K562 (cell line): ENCODE data around the gene CENPU. TPM values are rescaled to one million over a fixed set of nuclear protein-coding genes. Genes with fewer than 3 reads are reported as not detected.
A peak's percentile ranks its signal among the peaks of the same experiment; 100 is the strongest.

Experiments
- BDP1 ChIP-seq: IDR thresholded peaks from 3 replicates; pipeline ENCODE4 v1.6.1; 2011; ENCODE audit not compliant: insufficient read length, insufficient read depth
- BRF1 ChIP-seq: IDR thresholded peaks from 3 replicates; pipeline ENCODE4 v1.6.1; 2011; ENCODE audit warnings: borderline replicate concordance, mild to moderate bottlenecking; ENCODE audit not compliant: insufficient read length; ENCODE audit errors: extremely low read depth
- EGR1 ChIP-seq: fragments of 450-650 bp; conservative IDR thresholded peaks from 2 replicates; pipeline ENCODE4 v1.6.1; 2017; ENCODE audit warnings: mild to moderate bottlenecking
- ESRRA ChIP-seq: fragments of 450-650 bp; IDR thresholded peaks from 2 replicates; pipeline ENCODE4 v1.6.1; 2014; ENCODE audit warnings: low read depth, mild to moderate bottlenecking, moderate library complexity, borderline replicate concordance
- ETV1 ChIP-seq: fragments of 450-650 bp; conservative IDR thresholded peaks from 2 replicates; pipeline ENCODE4 v1.6.1; 2016; ENCODE audit warnings: missing genetic modification characterization, control low read depth, low read depth, missing compliant biosample characterization
- FOXJ3 ChIP-seq: sonication (generic); formaldehyde crosslinking; IDR thresholded peaks from 2 replicates; pipeline ENCODE4 v1.4.0; 2020; ENCODE audit warnings: mild to moderate bottlenecking, missing genetic modification reagents
- GATAD2A ChIP-seq: fragments of 450-650 bp; IDR thresholded peaks from 2 replicates; pipeline ENCODE4 v1.6.1; 2017
- HNRNPK ChIP-seq: fragments of 200-400 bp; formaldehyde crosslinking; IDR thresholded peaks from one replicate; pipeline ENCODE4 v1.6.1; 2018; ENCODE audit warnings: mild to moderate bottlenecking, low read depth, low read length; ENCODE audit not compliant: poor library complexity, severe bottlenecking
- KDM2B ChIP-seq: fragments of 250-450 bp; sonication (Bioruptor Pico); IDR thresholded peaks from 2 replicates; pipeline ENCODE4 v1.8.0; 2021; ENCODE audit warnings: mild to moderate bottlenecking, moderate library complexity
- KDM4B ChIP-seq, 2 experiments: fragments of 450-650 bp in 1 of 2; sonication (generic) in 1 of 2; IDR thresholded peaks; 2 replicates each; pipeline ENCODE4 v1.6.1; 2016 to 2017; ENCODE audit warnings: borderline replicate concordance in 2 of 2, antibody characterized with exemption in 1 of 2, low read depth in 1 of 2, mild to moderate bottlenecking in 1 of 2
- LARP7 ChIP-seq: fragments of 450-650 bp; IDR thresholded peaks from 2 replicates; pipeline ENCODE4 v1.6.1; 2016
- NR4A1 ChIP-seq, 2 experiments: fragments of 250-450 bp in 1 of 2; fragments of 450-650 bp in 1 of 2; sonication (Bioruptor Pico) in 1 of 2; IDR thresholded peaks; 2 replicates each; pipeline versions ENCODE4 v1.4.0 to v1.6.1; 2016 to 2020; ENCODE audit warnings: mild to moderate bottlenecking in 2 of 2, missing compliant biosample characterization in 1 of 2, missing genetic modification characterization in 1 of 2, moderate library complexity in 1 of 2
- NRF1 ChIP-seq, 2 experiments: fragments of 450-650 bp; IDR thresholded peaks in 1 of 2; conservative IDR thresholded peaks in 1 of 2; 2 replicates each; pipeline ENCODE4 v1.6.1; 2014; ENCODE audit warnings: mild to moderate bottlenecking in 2 of 2
- PHF21A ChIP-seq: fragments of 450-650 bp; IDR thresholded peaks from 2 replicates; pipeline ENCODE4 v1.6.1; 2017; ENCODE audit warnings: low read depth, borderline replicate concordance
- RHOXF2B ChIP-seq: fragments of 250-450 bp; sonication (Bioruptor Pico); conservative IDR thresholded peaks from 2 replicates; pipeline ENCODE4 v1.5.1; 2021
- SMC3 ChIP-seq: conservative IDR thresholded peaks from 2 replicates; pipeline ENCODE4 v1.6.1; 2011; ENCODE audit warnings: low read depth, low read length, improper control_type of control experiment; ENCODE audit not compliant: insufficient read depth
- SOX6 ChIP-seq: fragments of 450-650 bp; IDR thresholded peaks from 2 replicates; pipeline ENCODE4 v1.6.1; 2014; ENCODE audit warnings: mild to moderate bottlenecking
- WHSC1 ChIP-seq: IDR thresholded peaks from one replicate; pipeline ENCODE4 v1.6.1; 2012; ENCODE audit warnings: low read length, control low read depth, inconsistent platforms
- ZNF140 ChIP-seq: fragments of 250-450 bp; sonication (Bioruptor Pico); IDR thresholded peaks from 2 replicates; pipeline ENCODE4 v1.8.0; 2021; ENCODE audit warnings: moderate library complexity, mild to moderate bottlenecking, inconsistent platforms
- ZNF224 ChIP-seq: sonication (generic); formaldehyde crosslinking; IDR thresholded peaks from 2 replicates; pipeline ENCODE4 v1.8.0; 2022; ENCODE audit warnings: mild to moderate bottlenecking, missing genetic modification reagents
- ZNF436 ChIP-seq: fragments of 250-450, 450-650 bp; sonication (Bioruptor Pico); formaldehyde crosslinking; IDR thresholded peaks from 2 replicates; pipeline ENCODE4 v1.7.0; 2020; ENCODE audit warnings: mild to moderate bottlenecking
- ZNF444 ChIP-seq: fragments of 250-450 bp; sonication (Bioruptor Pico); IDR thresholded peaks from 2 replicates; pipeline ENCODE4 v1.4.0; 2020; ENCODE audit warnings: mild to moderate bottlenecking, moderate library complexity
- ZNF695 ChIP-seq: fragments of 450-650 bp; formaldehyde crosslinking; IDR thresholded peaks from 2 replicates; pipeline ENCODE4 v1.4.0; 2020; ENCODE audit warnings: mild to moderate bottlenecking, moderate library complexity
- ZNF696 ChIP-seq: fragments of 250-450 bp; sonication (Bioruptor Pico); conservative IDR thresholded peaks from 2 replicates; pipeline ENCODE4 v1.4.0; 2020; ENCODE audit warnings: mild to moderate bottlenecking, moderate library complexity
- ZZZ3 ChIP-seq: fragments of 450-650 bp; IDR thresholded peaks from 2 replicates; pipeline ENCODE4 v1.6.1; 2016; ENCODE audit warnings: antibody characterized with exemption, mild to moderate bottlenecking, moderate library complexity
- polyA plus RNA-seq, 8 experiments: library from polyadenylated mRNA; depleted of rRNA in 4 of 8; stranded (reverse) in 5 of 8; unstranded in 3 of 8; fragments of >200 nt; fragmentation: Nextera tagmentation in 2 of 8; fragmentation: Illumina TruSeq in 1 of 8; extraction: Ambion mirVana in 2 of 8; extraction: Trizol in 1 of 8; gene quantifications; 2 replicates each; pipeline versions ENCODE4 v1.2.1 to v1.2.3, GENCODE V29; 2011 to 2014; ENCODE audit warnings: inconsistent platforms in 1 of 8, missing spikeins in 1 of 8
- total RNA-seq, 7 experiments: library from RNA; depleted of rRNA in 6 of 7; stranded (reverse); fragments of >200 nt in 6 of 7; fragmentation: Illumina TruSeq in 2 of 7; extraction: Trizol in 2 of 7; gene quantifications; 2 replicates each; pipeline versions ENCODE4 v1.2.1 to v1.2.3, GENCODE V29; 2011 to 2021; ENCODE audit warnings: low replicate concordance in 1 of 7
- TF ChIP-seq, protein P1 (sequence below), 2 experiments: fragments of 150-350 bp in 1 of 2; IDR thresholded peaks; 2 replicates each; pipeline ENCODE4 v1.6.1; 2012 to 2016; ENCODE audit warnings: low read depth in 2 of 2, low read length in 2 of 2, mild to moderate bottlenecking in 1 of 2, moderate library complexity in 1 of 2
- TF ChIP-seq, protein P2 (sequence below): sonication (generic); formaldehyde crosslinking; IDR thresholded peaks from 2 replicates; pipeline ENCODE4 v1.8.0; 2022; ENCODE audit warnings: mild to moderate bottlenecking, missing genetic modification reagents

Gene CENPU
- total and polyA plus RNA-seq, 9 of the 15 experiments (the other 6 are each of a cell fraction or from before 2014, with no cell fraction given): 39.4 to 98.7 (median 84.3) TPM

DNA sequence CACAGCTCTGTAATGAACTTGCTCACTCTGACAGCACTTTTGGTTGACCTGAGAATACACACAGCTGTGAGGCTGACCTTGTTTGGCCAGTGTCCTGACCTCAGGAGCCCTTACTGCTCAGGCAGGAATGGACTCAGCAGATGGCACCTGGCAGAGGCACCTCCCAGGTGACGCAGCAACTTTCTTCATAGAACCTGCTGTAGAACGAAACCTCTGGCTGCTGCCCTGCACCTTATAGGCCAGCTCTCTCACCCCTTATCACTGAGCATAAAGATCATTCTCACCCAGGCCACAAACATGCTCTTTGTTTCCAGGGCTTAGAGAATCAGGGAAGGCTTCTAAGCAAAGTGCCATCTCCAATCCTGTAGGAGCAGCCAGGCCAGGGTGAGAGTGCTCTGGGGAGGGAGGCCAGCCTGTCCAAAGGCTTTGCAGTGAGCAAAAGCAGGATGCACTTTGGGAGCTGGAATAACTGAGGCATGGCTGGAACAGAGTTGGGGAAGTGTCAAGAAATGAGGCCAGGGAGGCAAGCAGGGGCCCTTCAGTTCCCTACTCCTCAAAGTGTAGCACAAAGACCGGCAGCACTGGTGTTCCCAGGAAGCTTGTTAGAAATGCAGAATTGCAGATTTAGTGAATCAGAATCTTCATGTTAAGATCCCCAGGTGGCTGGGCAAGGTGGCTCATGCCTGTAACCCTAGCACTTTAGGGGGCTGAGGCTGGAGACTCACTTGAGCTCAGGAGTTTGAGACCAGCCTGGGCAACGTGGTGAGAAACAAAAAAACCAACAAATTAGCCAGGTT, 13.3 kb upstream of the CENPU start (continued):
- TF ChIP-seq BDP1 (no peak), ETV1 (no peak), ZNF224 (CRISPR knock-in tag) (no peak), FOXJ3 (CRISPR knock-in tag) (no peak), NRF1 (conservative IDR thresholded peaks at IDR 0.05 in 1 of 2, IDR thresholded peaks at IDR 0.05 in 1 of 2) (0 out of 4 replicates have a peak, but pooled peaks of 1 of the 2 experiments have one; percentile 21), RHOXF2B (no peak), HNRNPK (no peak), SMC3 (no peak), ZNF140 (CRISPR knock-in tag) (no peak), GATAD2A (no peak), ZNF436 (CRISPR knock-in tag) (no peak), ZNF695 (no peak), KDM4B (IDR thresholded peaks at IDR 0.05; ENCODE audit: borderline replicate concordance in 2 of 2, low read depth in 1 of 2) (no peak), PHF21A (no peak), ZNF696 (CRISPR knock-in tag) (no peak), EGR1 (no peak), ZZZ3 (no peak), BRF1 (no peak), SOX6 (no peak), ZNF444 (CRISPR knock-in tag) (no peak), WHSC1 (no peak), LARP7 (no peak), KDM2B (CRISPR knock-in tag) (no peak), ESRRA (peak; percentile 53; the same call in 1 of the 2 replicates), NR4A1 (CRISPR knock-in tag; IDR thresholded peaks at IDR 0.05) (no peak), NR4A1 (tag; IDR thresholded peaks at IDR 0.05) (no peak)
- TF ChIP-seq, protein P1, sequence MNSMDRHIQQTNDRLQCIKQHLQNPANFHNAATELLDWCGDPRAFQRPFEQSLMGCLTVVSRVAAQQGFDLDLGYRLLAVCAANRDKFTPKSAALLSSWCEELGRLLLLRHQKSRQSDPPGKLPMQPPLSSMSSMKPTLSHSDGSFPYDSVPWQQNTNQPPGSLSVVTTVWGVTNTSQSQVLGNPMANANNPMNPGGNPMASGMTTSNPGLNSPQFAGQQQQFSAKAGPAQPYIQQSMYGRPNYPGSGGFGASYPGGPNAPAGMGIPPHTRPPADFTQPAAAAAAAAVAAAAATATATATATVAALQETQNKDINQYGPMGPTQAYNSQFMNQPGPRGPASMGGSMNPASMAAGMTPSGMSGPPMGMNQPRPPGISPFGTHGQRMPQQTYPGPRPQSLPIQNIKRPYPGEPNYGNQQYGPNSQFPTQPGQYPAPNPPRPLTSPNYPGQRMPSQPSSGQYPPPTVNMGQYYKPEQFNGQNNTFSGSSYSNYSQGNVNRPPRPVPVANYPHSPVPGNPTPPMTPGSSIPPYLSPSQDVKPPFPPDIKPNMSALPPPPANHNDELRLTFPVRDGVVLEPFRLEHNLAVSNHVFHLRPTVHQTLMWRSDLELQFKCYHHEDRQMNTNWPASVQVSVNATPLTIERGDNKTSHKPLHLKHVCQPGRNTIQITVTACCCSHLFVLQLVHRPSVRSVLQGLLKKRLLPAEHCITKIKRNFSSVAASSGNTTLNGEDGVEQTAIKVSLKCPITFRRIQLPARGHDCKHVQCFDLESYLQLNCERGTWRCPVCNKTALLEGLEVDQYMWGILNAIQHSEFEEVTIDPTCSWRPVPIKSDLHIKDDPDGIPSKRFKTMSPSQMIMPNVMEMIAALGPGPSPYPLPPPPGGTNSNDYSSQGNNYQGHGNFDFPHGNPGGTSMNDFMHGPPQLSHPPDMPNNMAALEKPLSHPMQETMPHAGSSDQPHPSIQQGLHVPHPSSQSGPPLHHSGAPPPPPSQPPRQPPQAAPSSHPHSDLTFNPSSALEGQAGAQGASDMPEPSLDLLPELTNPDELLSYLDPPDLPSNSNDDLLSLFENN (IDR thresholded peaks at IDR 0.05; ENCODE audit: low read depth in 2 of 2, low read length in 2 of 2): no peak
- TF ChIP-seq, protein P2, sequence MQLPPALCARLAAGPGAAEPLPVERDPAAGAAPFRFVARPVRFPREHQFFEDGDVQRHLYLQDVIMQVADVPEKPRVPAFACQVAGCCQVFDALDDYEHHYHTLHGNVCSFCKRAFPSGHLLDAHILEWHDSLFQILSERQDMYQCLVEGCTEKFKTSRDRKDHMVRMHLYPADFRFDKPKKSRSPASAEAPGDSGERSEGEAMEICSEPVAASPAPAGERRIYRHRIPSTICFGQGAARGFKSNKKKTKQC: no peak
